Measurements from ENCODE around the gene TCF19. TPM values are rescaled to one million over a fixed set of nuclear protein-coding genes. Genes with fewer than 3 reads are reported as not detected.

TCF19 gene
- total and polyA plus RNA-seq, 2 experiments from 2014 or later, result 8.3 to 11.1 TPM

DNA sequence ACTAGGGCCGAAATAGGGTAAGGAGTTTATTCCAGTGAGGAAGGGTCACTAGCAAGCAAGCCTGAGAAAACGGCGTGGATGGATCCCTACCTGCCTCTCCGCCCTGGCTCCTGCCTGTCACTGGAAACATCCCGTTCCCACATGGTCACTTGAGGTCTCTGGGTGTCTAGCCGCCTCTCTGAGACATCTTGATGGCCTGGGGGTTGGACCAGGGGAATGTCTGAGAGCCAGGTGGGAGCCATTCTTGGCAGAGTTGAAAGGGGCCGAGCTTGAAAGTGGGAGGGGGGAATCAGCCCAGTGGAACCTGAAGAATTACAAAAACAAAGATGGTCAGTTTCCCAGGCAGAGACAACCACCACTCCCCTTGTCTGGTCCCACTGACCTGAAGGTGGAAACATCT lies 1.7 kb upstream of the TCF19 start (continued):
- TF ChIP-seq CTCF (conservative IDR thresholded peaks at IDR 0.05; ENCODE audit: low read depth in 2 of 2) (no peak), CREB1 (CRISPR knock-in tag; IDR thresholded peaks at IDR 0.05; ENCODE audit: low read depth) (no peak), ZNF114 (CRISPR knock-in tag; IDR thresholded peaks at IDR 0.05) (no peak), ETS1 (IDR thresholded peaks at IDR 0.05) (no peak), EZH2phosphoT487 (IDR thresholded peaks at IDR 0.05; ENCODE audit: unreplicated experiment) (no peak)

GRCh38 chr6:31157513-31158139 lies 763 bp upstream of the TCF19 start, which contains the start of gene CCHCR1:
CCHCR1 (minus strand) TSS chr6:31157802; CDS start chr6:31157600, 202 bp downstream.
- peaks cover 5% of the 10 kb centered on the region; the same call in 1 of the 2 replicates for H4K20me1 ChIP-seq (replicated peaks; ENCODE audit: insufficient read depth)
- peaks cover 2% of the 10 kb centered on the region; the same call in 1 of the 2 replicates for H3K36me3 ChIP-seq (ENCODE audit: insufficient read depth)
- H3K36me3 Mint-ChIP-seq (ENCODE audit: low read depth), result peaks cover 55% of the 10 kb centered on the region
- ATAC-seq (peak; percentile 14), DNase-seq (ENCODE audit: low spot score) (peak; percentile 31)
- H3F3A ChIP-seq (replicated peaks; ENCODE audit: low read depth), result peaks cover 32% of the 10 kb centered on the region
- peak within 1 kb of the TSS; percentile 100 for H3K4me2 ChIP-seq
- peak within 1 kb of the TSS; percentile 75 for H3K4me3 ChIP-seq
- peaks cover 33% of the 10 kb centered on the region for H3K4me1 ChIP-seq (ENCODE audit: insufficient read depth)
- TF ChIP-seq ZNF331 (CRISPR knock-in tag; IDR thresholded peaks at IDR 0.05; ENCODE audit: low read depth), result no peak
- TF ChIP-seq POLR2AphosphoS5 (IDR thresholded peaks at IDR 0.05; ENCODE audit: low read depth), result no peak
- TF ChIP-seq ZNF462 (CRISPR knock-in tag; IDR thresholded peaks at IDR 0.05), result no peak
- no peak for TF ChIP-seq EZH2 (IDR thresholded peaks at IDR 0.05; ENCODE audit: low read depth, unreplicated experiment)
- no peak for TF ChIP-seq EZH2phosphoT487 (IDR thresholded peaks at IDR 0.05; ENCODE audit: unreplicated experiment)
- TF ChIP-seq JUNB (IDR thresholded peaks at IDR 0.05; ENCODE audit: unreplicated experiment), result no peak
- no peak for TF ChIP-seq CTCF (conservative IDR thresholded peaks at IDR 0.05; ENCODE audit: low read depth in 2 of 2)
- peaks cover 34% of the 10 kb centered on the region for H3K4me1 Mint-ChIP-seq
- no peaks in the 10 kb centered on the region for H3K9me3 Mint-ChIP-seq
- H3K27ac Mint-ChIP-seq, result peak within 1 kb of the TSS; percentile 86
- H2AFZ ChIP-seq, result 0 out of 2 replicates have a peak within 1 kb of the TSS, but pooled peaks have one; percentile 4
- H3K9me2 ChIP-seq (ENCODE audit: insufficient read depth), result no peaks in the 10 kb centered on the region
- H3K79me2 ChIP-seq (replicated peaks; ENCODE audit: insufficient read depth), result 0 out of 2 replicates have a peak, but pooled peaks cover 16% of the 10 kb centered on the region
- peak within 1 kb of the TSS; percentile 88 for H3K4me3 Mint-ChIP-seq
- H3K27me3 Mint-ChIP-seq (ENCODE audit: insufficient read depth, low read depth, poor library complexity), result peaks cover 17% of the 10 kb centered on the region
- no peaks in the 10 kb centered on the region for H3K27me3 ChIP-seq (ENCODE audit: insufficient read depth)
- H3K27ac ChIP-seq (ENCODE audit: low read depth), result peak within 1 kb of the TSS; percentile 79; the same call in 1 of the 2 replicates

All from GM23338 (cell line).